Coronary artery (tissue), 2 donors: ENCODE results near the gene GPHN.

ENCODE experiments used
- DNase-seq: peaks from one replicate; pipeline ENCODE4 v3.0.0-alpha.2; 2017; ENCODE audit warnings: low spot score
- H3K27ac ChIP-seq, 2 donors: fragments of 200-600 bp; sonication (generic); one replicate each; pipeline ENCODE4 v1.5.1; 2016 to 2019
- H3K4me3 ChIP-seq: fragments of 200-600 bp; sonication (generic); 2 replicates; pipeline ENCODE4 v1.5.1; 2016; ENCODE audit warnings: mild to moderate bottlenecking, moderate library complexity
- CTCF ChIP-seq: fragments of 200-600 bp; sonication (generic); IDR thresholded peaks from one replicate; pipeline ENCODE4 v1.5.1; 2019; ENCODE audit warnings: antibody characterized with exemption

GPHN gene

GRCh38 chr14:66910311-66910840 is 402.4 kb downstream of the GPHN start:
- no peak for TF ChIP-seq CTCF
- no peak overlapping the region for H3K4me3 ChIP-seq
- H3K27ac ChIP-seq: no peak overlapping the region
- no peak for DNase-seq

GRCh38 chr14:66916421-66916820 is 408.5 kb downstream of the GPHN start:
- no peak for TF ChIP-seq CTCF
- no peak overlapping the region for H3K27ac ChIP-seq
- no peak overlapping the region for H3K4me3 ChIP-seq
- DNase-seq: no peak

- Histone ChIP-seq H3K4me3 (no peak overlapping the region), H3K27ac (no peak overlapping the region)
- TF ChIP-seq CTCF: no peak
- DNase-seq: no peak
These were observed 410.6 kb downstream of the GPHN start for GRCh38 chr14:66918527-66918926.

- no peak for DNase-seq
- TF ChIP-seq CTCF: no peak
- H3K27ac ChIP-seq: no peak overlapping the region
- H3K4me3 ChIP-seq: no peak overlapping the region
These were observed 412.2 kb downstream of the GPHN start for GRCh38 chr14:66920196-66920595.

- TF ChIP-seq CTCF: no peak
- Histone ChIP-seq H3K4me3 (no peak overlapping the region), H3K27ac (no peak overlapping the region)
- no peak for DNase-seq
These were observed 415.3 kb downstream of the GPHN start for GRCh38 chr14:66923251-66923650.

- H3K27ac ChIP-seq: no peak overlapping the region
- DNase-seq: no peak
- no peak for TF ChIP-seq CTCF
- no peak overlapping the region for H3K4me3 ChIP-seq
These were observed 431.5 kb downstream of the GPHN start for GRCh38 chr14:66939409-66939808.

GRCh38 chr14:66944872-66945271 is 436.9 kb downstream of the GPHN start:
- Histone ChIP-seq H3K4me3 (no peak overlapping the region), H3K27ac (no peak overlapping the region)
- DNase-seq: no peak
- no peak for TF ChIP-seq CTCF
